Osteoblast (primary cell): ENCODE data around the gene ZNF644. TPM values are rescaled to one million over a fixed set of nuclear protein-coding genes. Genes with fewer than 3 reads are reported as not detected.

Experiments used
- DNase-seq: peaks from one replicate; pipeline ENCODE4 v3.0.0; 2011; ENCODE audit warnings: low spot score, mixed read lengths; ENCODE audit not compliant: insufficient read length; ENCODE audit errors: missing footprints
- H2AFZ ChIP-seq: 2 replicates; pipeline ENCODE4 v1.6.0; 2011; ENCODE audit warnings: mild to moderate bottlenecking, low read length
- H3K27ac ChIP-seq: 2 replicates; pipeline ENCODE4 v1.5.1; 2011; ENCODE audit warnings: mild to moderate bottlenecking, low read depth, low read length, moderate library complexity
- H3K27me3 ChIP-seq: 2 replicates; pipeline ENCODE4 v1.6.0; 2012; ENCODE audit warnings: mild to moderate bottlenecking, control low read depth, inconsistent platforms, low read length, moderate library complexity; ENCODE audit not compliant: insufficient read depth
- H3K36me3 ChIP-seq: 2 replicates; pipeline ENCODE4 v1.5.1; 2011; ENCODE audit warnings: mild to moderate bottlenecking, low read length, control low read depth, moderate library complexity; ENCODE audit not compliant: insufficient read depth
- H3K4me1 ChIP-seq: 2 replicates; pipeline ENCODE4 v1.5.1; 2011; ENCODE audit warnings: mild to moderate bottlenecking, low read length, control low read depth, moderate library complexity; ENCODE audit not compliant: insufficient read depth
- H3K4me2 ChIP-seq: 2 replicates; pipeline ENCODE4 v1.6.0; 2011; ENCODE audit warnings: mild to moderate bottlenecking, low read length; ENCODE audit not compliant: insufficient read depth
- H3K4me3 ChIP-seq: fragments of 200-600 bp; sonication (generic); 3 replicates; pipeline ENCODE4 v1.5.1; 2012; ENCODE audit warnings: mild to moderate bottlenecking, low read length, inconsistent platforms; ENCODE audit not compliant: insufficient read depth
- H3K79me2 ChIP-seq: 2 replicates; pipeline ENCODE4 v1.6.0; 2012; ENCODE audit warnings: mild to moderate bottlenecking, low read length, control low read depth, inconsistent platforms; ENCODE audit not compliant: insufficient read depth
- H3K9me3 ChIP-seq: 2 replicates; pipeline ENCODE4 v1.5.1; 2011; ENCODE audit warnings: low read depth, low read length, control low read depth
- H4K20me1 ChIP-seq: 2 replicates; pipeline ENCODE4 v1.6.0; 2012; ENCODE audit warnings: mild to moderate bottlenecking, low read length, control low read depth; ENCODE audit not compliant: insufficient read depth
- total RNA-seq: library from RNA; depleted of rRNA; stranded (reverse); fragments of >200 nt; gene quantifications from 2 replicates; pipeline ENCODE4 v1.2.3, GENCODE V29; 2012
- TF ChIP-seq, protein P1 (sequence below): IDR thresholded peaks from 2 replicates; pipeline ENCODE4 v1.5.1; 2011; ENCODE audit warnings: mild to moderate bottlenecking, low read depth, low read length, moderate library complexity; ENCODE audit errors: extremely low read depth

The ZNF644 gene
- total RNA-seq, 1 donor: 57.5 TPM

DNA sequence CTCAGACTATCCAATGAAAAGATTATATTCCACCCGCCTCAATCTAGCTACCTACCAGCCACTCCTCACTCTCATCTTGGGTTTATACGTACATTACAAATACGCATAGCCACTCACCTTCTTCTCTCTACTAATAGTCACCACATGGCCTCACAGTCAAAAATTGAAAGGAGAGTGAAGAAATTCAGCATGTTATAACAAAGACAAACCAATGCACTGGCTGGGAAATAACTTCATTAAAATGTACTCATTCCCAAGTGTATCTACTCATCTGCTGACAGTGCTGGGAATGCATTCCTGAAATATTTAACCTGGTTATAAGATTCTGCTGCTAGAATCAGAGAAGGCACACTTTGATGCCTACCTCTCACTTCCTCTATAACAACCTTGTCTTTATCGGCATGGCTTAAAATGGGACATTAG is 6.5 kb downstream of the ZNF644 start:
- H3K27me3 ChIP-seq: no peaks in the 10 kb centered on the region
- H3K4me2 ChIP-seq: no peak overlapping the region
- no peak overlapping the region for H2AFZ ChIP-seq
- no peak for DNase-seq
- peaks cover 8% of the 10 kb centered on the region for H3K4me1 ChIP-seq
- no peak overlapping the region for H3K4me3 ChIP-seq
- H3K36me3 ChIP-seq: peaks cover 3% of the 10 kb centered on the region
- TF ChIP-seq, protein P1, sequence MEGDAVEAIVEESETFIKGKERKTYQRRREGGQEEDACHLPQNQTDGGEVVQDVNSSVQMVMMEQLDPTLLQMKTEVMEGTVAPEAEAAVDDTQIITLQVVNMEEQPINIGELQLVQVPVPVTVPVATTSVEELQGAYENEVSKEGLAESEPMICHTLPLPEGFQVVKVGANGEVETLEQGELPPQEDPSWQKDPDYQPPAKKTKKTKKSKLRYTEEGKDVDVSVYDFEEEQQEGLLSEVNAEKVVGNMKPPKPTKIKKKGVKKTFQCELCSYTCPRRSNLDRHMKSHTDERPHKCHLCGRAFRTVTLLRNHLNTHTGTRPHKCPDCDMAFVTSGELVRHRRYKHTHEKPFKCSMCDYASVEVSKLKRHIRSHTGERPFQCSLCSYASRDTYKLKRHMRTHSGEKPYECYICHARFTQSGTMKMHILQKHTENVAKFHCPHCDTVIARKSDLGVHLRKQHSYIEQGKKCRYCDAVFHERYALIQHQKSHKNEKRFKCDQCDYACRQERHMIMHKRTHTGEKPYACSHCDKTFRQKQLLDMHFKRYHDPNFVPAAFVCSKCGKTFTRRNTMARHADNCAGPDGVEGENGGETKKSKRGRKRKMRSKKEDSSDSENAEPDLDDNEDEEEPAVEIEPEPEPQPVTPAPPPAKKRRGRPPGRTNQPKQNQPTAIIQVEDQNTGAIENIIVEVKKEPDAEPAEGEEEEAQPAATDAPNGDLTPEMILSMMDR: no peak
- no peak overlapping the region for H3K27ac ChIP-seq
- peaks cover 98% of the 10 kb centered on the region for H3K79me2 ChIP-seq
- no peaks in the 10 kb centered on the region for H3K9me3 ChIP-seq
- peaks cover 82% of the 10 kb centered on the region for H4K20me1 ChIP-seq

DNA sequence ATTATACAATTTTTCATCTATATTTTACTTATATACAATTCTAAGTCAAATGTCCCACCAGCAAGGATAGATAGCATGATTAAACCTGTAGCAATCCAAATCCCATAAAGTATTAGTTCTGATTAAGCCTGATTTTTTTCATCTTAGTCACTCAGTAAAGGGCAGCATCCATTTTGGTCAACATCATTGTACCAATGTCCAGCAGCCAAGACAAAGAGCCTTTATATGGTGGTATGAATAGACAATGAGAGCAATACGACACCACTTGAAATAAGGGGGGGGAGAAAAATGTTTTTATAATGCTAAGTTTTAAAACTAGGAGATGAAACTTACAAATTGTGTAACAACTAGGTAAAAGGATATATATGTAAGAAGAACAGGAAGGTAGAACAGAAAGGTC is 7.4 kb downstream of the ZNF644 start:
- Histone ChIP-seq H3K4me2 (no peak overlapping the region), H3K4me3 (no peak overlapping the region), H2AFZ (no peak overlapping the region), H3K4me1 (peaks cover 5% of the 10 kb centered on the region), H3K27me3 (no peaks in the 10 kb centered on the region), H3K79me2 (peaks cover 98% of the 10 kb centered on the region), H3K9me3 (no peaks in the 10 kb centered on the region), H3K27ac (no peak overlapping the region), H3K36me3 (no peaks in the 10 kb centered on the region), H4K20me1 (peaks cover 88% of the 10 kb centered on the region)
- DNase-seq: no peak
- TF ChIP-seq, protein P1: no peak

DNA sequence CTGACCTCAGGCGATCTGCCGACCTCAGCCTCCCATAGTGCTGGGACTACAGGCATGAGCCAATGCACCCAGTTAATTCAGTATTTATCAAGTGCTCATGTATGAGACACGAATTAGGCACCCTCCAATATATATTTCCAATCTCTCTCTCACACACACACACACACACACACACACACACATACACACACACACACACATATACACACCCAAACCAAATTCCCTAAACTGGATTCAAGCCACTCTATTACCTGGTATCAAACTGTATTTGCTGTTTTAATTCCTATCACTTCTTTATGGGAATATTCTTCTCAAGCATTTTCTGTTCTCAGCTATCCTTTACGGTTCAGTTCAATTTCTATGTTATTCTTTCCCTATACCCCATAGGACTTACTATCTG is 8.5 kb downstream of the ZNF644 start:
- no peaks in the 10 kb centered on the region for H3K27me3 ChIP-seq
- H3K4me1 ChIP-seq: peaks cover 5% of the 10 kb centered on the region
- TF ChIP-seq, protein P1: no peak
- no peak overlapping the region for H3K4me3 ChIP-seq
- no peaks in the 10 kb centered on the region for H3K36me3 ChIP-seq
- H3K9me3 ChIP-seq: no peaks in the 10 kb centered on the region
- H2AFZ ChIP-seq: no peak overlapping the region
- H3K79me2 ChIP-seq: peaks cover 98% of the 10 kb centered on the region
- no peak for DNase-seq
- no peak overlapping the region for H3K4me2 ChIP-seq
- peaks cover 92% of the 10 kb centered on the region for H4K20me1 ChIP-seq
- H3K27ac ChIP-seq: no peak overlapping the region

DNA sequence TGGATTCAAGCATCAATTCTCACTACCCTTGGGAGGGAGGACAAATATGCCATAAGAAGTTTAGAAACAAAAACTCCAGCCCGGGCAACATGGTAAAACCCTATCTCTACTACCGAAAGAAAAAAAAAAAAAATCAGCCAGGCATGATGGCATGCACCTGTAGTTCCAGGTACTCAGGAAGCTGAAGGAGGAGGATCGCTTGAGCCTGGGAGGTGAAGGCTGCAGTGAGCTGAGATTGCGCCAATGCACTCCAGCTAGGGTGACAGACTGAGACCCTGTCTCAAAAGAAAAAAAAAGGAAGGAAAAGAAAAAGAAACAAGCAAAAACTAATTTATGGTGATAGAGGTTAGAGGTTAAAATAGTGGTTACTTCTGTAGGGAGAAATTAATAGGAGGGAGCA is 9.6 kb downstream of the ZNF644 start:
- Histone ChIP-seq H2AFZ (no peak overlapping the region), H3K4me2 (no peak overlapping the region), H3K4me3 (no peak overlapping the region), H3K4me1 (peaks cover 5% of the 10 kb centered on the region), H3K27me3 (no peaks in the 10 kb centered on the region), H3K79me2 (peaks cover 98% of the 10 kb centered on the region), H4K20me1 (peaks cover 87% of the 10 kb centered on the region), H3K9me3 (no peaks in the 10 kb centered on the region), H3K36me3 (no peaks in the 10 kb centered on the region), H3K27ac (no peak overlapping the region)
- TF ChIP-seq, protein P1: no peak
- no peak for DNase-seq
